Body of pancreas (tissue), 4 donors: ENCODE measurements around the gene SLC12A6.

Experiments used
- POLR2A ChIP-seq, 3 donors: fragments of 450-650 bp; IDR thresholded peaks; one replicate each; pipeline ENCODE4 v1.6.1; 2016; ENCODE audit warnings: antibody characterized with exemption in 3 of 3, mild to moderate bottlenecking in 2 of 3
- TF ChIP-seq, protein P1 (sequence below), 7 experiments: fragments of 450-650 bp in 4 of 7; fragments of 200-600 bp in 3 of 7; sonication (generic) in 3 of 7; IDR thresholded peaks; one replicate each; pipeline ENCODE4 v1.5.1; 2016 to 2019; ENCODE audit warnings: antibody characterized with exemption in 7 of 7

GRCh38 chr15:34358948-34359347, 21.4 kb upstream of the SLC12A6 start:
- TF ChIP-seq, protein P1, sequence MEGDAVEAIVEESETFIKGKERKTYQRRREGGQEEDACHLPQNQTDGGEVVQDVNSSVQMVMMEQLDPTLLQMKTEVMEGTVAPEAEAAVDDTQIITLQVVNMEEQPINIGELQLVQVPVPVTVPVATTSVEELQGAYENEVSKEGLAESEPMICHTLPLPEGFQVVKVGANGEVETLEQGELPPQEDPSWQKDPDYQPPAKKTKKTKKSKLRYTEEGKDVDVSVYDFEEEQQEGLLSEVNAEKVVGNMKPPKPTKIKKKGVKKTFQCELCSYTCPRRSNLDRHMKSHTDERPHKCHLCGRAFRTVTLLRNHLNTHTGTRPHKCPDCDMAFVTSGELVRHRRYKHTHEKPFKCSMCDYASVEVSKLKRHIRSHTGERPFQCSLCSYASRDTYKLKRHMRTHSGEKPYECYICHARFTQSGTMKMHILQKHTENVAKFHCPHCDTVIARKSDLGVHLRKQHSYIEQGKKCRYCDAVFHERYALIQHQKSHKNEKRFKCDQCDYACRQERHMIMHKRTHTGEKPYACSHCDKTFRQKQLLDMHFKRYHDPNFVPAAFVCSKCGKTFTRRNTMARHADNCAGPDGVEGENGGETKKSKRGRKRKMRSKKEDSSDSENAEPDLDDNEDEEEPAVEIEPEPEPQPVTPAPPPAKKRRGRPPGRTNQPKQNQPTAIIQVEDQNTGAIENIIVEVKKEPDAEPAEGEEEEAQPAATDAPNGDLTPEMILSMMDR (IDR thresholded peaks at IDR 0.05): no peak
- no peak for TF ChIP-seq POLR2A (IDR thresholded peaks at IDR 0.05)
